UCSD-AML1 (cell line): ENCODE results near the gene SIT1.
A peak's percentile ranks its signal among the peaks of the same experiment; 100 is the strongest.
"Not testable (repeated sequence)": the region's sequence is repeated elsewhere in the genome, so short reads cannot be mapped to it uniquely, and the experiment has no call there.

Source experiments
- DNase-seq: peaks from one replicate; lab custom pipeline; 2025; ENCODE audit not compliant: unreplicated experiment; lab: John Stamatoyannopoulos, UW

Gene SIT1

DNA sequence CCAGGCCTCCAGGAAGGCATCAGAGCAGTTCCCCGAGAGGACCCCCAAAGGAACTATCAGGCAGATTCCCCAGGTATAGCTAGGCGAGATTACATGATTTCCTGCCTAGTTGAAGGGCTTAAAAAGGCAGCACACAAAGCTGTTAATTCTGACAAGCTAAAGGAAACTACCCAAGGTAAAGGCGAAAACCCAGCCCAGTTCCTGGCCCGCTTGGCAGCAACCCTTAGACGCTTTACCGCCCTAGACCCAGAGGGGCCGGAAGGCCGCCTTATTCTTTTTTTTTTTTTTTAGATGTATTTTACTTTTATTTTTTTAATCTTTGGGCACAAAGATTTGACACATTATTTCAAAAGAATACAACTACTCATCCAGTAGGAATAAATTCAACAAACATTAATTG is 12.0 kb downstream of the SIT1 start:
- not testable (repeated sequence) for DNase-seq

DNA sequence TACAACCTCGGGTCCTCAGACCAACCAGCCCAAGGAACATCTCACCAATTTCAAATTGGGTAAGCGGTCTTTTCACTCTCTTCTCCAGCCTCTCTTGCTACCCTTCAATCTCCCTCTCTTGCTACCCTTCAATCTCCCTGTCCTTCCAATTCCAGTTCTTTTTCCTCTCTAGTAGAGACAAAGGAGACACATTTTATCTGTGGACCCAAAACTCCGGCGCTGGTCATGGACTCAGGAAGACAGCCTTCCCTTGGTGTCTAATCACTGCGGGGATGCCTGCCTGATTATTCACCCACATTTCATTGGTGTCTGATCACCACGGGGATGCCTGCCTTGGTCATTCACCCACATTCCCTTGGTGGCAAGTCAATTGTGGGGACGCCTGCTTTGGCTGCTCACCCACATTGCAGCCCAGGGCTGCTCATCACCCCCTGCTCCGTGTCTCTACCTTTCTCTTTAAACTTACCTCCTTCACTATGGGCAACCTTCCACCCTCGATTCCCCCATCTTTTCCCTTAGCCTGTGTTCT is 13.2 kb downstream of the SIT1 start:
- DNase-seq, result not testable (repeated sequence)

DNA sequence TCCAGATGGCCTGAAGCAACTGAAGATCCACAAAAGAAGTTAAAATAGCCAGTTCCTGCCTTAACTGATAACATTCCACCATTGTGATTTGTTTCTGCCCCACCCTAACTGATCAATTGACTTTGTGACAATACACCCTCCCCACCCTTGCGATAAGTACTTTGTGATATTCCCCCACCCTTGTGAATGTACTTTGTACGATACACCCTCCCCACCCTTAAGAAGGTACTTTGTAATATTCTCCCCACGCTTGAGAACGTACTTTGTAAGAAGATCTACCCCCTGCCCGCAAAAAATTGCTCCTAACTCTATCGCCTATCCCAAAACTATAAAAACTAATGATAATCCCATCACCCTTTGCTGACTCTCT is 13.9 kb downstream of the SIT1 start:
- DNase-seq, result not testable (repeated sequence)

DNA sequence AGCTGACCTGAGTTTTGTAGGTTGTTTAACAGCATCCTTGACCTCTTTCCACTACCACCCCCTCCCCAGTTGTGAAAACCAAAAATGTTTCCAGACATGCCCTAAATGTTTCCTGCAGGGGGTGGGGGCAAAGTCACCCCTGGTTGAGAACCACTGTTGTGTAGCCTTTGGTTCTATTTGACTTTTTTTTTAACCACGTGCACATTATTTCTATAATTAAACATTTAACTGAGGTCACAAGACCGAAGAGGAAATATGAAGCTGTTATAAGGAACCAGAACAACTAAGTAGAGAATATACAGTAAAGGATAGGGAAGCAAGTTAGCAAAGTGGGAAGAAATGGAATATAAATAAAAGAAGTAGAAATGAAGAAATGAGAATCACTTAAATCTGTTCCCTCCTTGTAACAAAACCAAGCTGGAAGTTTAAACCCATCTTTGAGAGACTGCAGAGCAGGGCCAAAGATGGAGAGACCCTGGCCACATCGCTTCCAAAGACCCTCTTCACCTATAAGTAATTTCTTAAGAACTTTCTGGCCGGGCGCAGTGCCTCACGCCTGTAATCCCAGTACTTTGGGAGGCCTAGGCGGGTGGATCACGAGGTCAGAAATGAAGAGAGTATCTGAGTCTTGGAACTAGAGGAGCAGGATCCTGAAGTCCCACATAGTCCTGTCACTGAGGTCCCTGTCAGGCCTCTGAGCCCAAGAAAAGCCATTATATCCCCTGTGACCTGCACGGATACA is 14.4 kb downstream of the SIT1 start:
- no peak for DNase-seq

DNA sequence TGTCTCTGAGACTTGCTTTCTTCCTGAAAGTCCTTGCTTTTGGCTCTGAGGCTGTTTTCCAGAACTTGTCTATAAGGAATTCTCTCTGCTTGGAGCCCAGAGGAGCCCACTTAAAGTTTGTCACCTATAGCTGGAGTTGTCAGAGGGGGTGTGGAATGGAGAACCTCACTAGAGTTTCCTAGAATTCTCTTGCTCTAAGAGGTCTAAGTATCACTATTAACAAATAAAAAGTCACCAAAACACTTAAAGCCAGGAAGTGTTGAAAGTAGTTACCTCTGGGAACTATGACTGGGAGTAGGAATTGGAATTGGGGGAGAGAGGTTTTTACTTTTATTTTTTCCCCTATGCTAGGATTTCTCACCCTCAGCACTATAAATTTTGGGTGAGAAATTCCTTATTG is 15.0 kb downstream of the SIT1 start:
- DNase-seq, result no peak

DNA sequence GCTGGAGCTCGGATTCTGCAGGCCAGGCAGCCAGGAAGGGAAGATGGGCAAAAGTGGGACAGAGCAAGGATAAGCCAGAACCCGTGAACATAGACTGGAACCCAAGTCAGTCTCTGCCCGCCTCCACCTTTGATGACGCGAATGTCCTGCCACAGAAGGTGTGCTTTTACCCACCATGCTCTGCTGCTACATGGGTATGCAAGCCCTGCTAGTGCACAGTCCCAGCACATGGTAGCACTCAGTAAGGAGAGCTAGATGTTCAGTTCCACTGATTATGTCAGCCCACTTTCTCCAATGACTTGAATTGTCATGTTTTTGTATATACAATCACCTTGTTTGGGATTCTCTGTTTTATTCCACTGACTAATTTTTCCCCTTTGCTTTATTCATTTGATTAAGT is 21.1 kb downstream of the SIT1 start:
- DNase-seq, result no peak

DNA sequence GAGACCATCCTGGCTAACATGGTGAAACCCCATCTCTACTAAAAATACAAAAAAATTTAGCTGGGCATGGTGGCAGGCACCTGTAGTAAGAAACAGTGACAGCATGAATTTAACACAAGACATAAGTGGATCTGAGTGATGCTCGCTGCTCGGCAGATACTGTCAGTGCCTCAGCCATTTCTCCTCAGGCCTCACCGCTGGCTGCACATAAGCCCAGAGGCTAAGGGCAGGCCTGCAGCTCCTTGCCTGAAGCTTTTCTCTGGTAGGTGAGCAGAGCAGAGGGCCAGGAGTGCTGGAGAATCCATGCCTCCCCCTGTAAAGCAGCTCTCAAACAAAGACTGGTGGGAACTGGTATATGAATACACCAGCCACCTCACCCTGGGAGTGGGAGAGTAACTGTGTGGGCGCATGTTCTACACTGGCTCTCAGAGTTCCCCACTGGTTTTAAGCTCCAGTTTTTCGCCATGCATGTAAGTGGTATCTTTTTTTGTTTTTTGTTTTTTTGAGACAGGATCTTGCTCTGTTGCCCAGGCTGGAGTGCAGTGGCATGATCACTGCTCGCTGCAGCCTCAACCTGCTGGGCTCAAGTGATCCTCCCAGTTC is 22.2 kb downstream of the SIT1 start:
- no peak for DNase-seq

DNA sequence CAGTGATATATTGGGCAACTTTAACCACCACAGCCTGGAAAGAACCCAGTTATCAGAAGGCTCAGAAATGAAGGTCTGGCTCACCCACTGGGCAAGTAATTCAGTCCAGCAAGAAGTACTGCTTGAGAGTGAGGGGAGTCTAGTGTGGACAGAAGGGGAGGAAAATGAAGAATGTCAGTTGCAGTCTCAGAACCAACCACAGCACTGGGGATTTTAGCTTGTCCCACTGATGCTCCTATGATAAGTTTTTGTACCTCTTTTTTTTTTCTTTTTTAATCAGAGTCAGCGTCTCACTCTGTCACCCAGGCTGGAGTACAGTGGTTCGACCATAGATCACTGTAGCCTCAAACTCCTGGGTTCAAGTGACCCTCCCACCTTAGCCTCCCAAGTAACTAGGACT is 23.2 kb downstream of the SIT1 start:
- DNase-seq, result no peak

DNA sequence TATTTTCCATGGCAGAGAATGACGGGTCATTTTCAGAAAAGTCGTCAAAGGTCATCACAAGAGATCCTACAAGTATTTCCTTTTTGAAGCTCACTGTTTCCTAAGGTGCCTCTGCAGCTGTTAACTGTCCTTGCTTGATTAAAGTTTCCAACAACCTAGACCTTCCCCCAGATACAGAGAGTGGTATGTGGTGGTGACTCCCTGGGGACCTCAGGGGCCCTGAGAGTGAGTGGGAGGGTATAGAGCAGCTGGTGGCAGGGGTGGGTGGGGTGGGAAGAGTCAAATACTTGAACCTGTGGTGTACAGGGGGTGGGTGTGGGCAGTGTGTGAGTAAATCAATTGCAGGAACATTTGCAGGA is 31.0 kb downstream of the SIT1 start:
- no peak for DNase-seq

DNA sequence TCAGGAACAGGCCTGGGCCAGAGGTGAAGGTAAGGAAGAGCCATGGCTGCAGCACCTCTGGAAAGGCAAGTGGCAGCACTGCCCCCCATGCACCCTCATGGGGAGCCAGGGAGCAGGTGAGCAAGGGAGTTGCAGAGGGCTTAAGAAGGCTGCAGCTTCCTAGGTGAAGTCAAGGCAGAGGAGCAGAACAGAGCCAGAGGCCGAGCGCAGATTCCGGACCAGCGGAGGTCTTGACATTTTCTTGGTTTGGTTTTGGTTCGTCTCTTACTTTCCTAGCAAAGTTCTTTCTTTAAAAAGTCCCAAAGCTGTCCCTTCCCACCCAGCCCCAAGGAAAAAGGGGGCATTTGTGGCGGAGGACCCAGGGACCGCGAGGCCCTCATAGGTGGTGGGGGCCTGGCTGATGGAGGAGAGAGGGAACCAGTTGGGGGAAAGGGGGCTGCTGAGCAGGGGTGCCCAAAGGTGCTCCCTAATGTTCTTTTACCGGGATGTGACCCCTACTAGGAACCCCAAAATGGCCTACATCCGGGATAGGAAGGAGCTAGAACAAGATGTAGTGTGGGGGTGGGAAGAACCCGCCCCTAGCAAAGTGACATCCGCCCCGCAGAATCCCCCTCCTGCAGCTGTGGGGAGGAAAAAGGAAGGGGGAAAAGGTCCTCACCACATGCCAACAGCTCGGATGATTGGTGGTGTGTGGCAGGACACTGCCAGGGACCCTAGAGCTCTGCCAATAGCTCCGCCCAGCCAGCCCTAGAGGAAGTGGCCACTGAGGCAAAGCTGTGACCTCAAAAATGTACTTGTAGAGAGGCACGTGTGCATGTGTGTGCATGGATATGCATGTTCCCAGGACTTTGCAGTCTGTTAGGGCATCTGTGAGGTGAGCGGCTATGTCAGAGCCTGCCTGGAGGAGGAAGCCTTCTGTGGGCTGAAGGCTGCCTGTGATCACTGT is 31.6 kb downstream of the SIT1 start:
- DNase-seq, result peak; percentile 89

DNA sequence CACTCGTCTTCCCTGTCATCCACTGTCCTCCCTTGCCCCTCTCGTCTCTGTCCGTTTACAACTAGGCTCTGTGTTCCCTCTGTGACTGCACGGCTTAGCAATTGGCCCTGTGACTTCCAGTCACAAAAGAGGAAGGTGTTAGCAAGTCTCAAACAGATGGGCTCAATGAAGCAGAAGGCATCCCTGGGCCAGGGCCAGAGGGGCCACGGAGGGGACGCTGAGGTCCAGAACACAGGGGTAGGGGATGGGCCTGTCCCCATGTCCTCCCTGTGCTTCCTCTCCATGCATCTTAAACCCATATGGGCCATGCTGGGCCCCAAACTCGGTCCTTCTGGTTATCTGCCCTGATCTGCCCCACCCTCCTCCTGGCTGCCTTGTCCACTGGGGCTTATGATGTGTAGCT is 32.4 kb downstream of the SIT1 start, which contains the start of gene CD72:
Gene CD72 (minus strand): TSS at position 89 of the 403 bp plus-strand sequence. CDS start 110 bp downstream, outside the sequence.
- DNase-seq, result peak; percentile 33

DNA sequence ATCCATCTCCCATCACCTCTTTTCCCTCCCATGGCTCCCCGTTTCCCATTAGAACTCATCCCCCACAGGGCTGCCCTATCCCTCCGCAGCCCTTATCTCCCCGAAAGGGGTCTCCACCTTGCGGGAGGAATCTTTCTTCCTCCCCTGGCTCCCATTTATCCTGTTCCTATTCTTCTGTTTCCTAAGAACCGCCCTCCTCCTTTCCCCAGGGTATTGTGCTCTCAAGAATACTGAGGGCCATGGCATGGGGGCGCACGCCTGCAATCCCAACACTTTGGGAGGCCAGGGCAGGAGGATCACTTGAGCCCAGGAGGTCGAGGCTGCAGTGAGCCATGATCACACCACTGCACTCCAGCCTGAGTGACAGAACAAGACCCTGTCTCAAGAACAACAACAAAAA is 33.2 kb downstream of the SIT1 start:
- no peak for DNase-seq

DNA sequence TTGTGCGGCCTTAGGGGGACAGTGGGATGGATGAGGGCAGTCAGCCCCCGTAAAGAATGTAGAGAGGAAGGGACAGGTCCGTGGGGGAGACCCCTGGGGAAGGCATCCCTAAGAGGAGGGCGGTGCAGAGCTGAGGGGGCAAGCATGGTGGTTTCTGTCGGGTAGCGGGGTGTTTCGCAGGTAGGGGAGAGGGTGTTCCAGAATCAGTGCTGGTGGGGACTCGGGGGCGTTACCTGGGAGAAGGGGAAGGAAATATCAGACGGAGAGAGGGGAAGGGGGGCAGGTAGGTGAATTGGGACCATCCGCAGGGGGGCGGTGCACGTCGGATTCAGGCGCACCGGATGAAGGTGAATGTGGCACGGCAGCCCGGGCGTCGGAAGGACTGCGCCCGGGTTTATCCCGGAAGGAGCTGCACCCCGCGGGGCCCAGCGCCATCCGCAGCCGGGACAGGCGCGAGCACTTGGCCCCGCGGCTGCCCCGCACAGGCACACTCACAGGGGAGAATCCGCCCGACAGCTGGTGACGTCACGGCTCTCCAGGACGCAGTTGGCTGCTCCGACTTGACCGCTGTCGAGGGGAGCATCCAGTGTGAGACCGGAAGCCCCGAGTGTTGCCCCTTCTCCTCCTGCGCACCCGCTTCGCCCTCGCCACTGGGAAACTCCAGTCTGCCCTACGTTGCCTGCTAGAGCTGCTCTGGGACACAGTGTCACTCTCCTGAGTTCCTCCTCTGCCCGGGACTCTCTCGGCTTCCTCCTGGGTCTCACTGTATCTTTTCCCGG is 33.9 kb downstream of the SIT1 start:
- no peak for DNase-seq

DNA sequence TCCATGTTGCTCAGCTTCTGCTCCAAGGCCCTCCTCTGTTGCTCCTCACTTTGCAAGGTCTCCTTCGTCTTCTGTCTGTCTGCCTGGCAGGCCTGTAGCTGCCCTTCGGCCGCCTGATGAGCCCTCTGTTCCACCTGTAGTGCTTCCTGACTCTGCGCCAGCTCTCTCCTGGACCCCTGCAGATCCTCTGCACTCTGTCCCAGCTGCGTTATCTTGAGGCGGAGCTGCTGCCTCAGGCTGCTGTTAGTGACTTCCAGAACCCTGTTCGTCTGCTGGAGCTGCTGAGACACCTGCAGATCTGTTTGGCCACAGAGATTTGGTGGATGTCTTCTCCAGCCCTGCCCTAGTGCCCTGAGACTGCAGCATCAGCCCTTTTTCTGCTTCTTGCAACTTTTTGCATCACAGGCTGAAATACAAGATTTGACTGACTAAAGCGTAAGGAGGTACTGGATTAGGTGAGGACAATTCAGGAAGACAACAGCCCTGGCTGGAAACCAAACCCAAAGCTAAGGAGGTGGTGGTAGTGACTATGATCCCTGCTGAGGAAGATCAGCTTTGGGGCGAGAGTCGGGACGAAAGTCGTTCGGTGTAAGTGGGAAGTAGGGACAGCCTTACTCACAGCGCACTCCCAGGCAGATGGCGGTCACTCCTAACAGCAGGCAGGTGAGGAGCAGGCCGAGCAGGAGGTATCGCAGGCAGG is 34.6 kb downstream of the SIT1 start:
- no peak for DNase-seq

DNA sequence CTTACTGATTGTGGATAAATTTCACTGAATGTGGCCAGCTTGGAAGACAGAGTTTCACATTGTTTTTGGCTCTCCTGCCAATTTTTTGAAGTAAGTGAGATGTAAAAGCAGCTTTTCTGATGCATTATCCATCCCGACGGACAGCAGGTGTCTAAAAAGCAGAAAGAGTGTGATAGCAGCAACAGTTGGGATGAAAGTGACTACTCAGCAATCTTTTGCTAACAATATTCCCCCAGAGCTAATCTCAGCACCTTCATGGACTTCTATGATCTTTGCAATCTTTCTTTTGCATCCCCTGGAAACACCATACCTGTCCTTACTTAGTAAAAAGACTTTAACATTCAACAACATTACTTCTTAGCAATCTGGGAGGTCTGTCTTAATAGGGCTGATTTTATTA is 37.9 kb downstream of the SIT1 start:
- DNase-seq, result no peak

DNA sequence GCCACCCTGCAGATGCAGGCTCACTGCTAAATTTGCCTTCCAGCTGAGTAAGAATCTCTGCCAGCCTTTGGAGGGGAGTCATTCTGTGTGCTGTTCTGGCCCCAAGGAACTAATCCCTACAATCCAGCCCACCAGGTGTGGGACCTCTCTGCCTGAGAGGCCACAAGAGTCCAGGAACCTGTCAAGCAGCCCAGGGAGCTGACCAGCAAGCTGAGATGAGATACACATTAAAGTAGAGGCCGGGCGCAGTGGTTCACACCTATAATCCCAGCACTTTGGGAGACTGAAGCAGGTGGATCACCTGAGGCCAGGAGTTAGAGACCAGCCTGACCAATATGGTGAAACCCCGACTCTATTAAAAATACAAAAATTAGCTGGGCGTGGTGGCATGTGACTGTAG is 38.7 kb downstream of the SIT1 start:
- DNase-seq, result not testable (repeated sequence)

DNA sequence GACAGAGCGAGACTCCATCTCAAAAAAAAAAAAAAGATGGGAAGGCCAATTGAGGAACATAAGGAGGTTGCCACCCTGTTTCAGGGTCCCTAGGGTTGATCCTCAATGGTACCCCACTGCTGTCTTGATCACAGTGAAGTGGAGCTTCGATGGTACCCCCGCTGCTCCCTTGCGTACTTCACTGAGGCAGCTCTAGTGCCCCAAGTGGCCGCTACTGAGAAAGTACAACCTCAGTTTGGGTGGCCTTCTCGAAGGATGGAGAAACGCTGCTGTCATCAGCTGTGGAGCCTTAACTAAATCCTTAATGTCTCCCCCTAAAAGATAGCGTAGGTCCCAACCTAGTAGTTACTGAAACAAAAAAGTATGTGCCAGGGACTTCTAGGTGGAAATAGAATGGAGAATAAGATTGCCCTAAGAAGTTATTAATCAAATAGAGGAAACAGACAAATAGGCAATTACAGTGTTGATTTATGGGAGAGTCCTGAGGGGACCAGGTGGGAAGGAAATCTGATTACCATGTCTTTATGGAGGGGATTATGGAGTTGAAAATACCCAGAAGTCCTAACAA is 39.4 kb downstream of the SIT1 start:
- DNase-seq, result peak; percentile 23

DNA sequence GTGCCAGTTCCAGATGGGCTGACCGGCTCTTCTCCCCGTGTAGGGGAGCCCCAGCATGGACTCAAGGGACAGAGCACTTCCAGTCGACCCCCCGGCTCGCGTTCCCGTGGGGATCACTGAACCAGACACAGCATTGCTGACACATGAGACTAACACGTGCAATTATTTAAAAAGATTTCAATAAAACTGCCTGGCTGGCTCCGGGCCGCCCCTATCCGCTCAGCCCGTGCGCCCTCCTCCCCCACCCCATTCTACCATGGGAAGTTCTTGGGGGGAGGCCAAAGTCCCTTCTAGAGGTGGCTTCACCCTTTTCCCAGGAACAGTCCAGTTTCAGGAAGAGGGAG is 40.9 kb downstream of the SIT1 start:
- DNase-seq, result no peak

DNA sequence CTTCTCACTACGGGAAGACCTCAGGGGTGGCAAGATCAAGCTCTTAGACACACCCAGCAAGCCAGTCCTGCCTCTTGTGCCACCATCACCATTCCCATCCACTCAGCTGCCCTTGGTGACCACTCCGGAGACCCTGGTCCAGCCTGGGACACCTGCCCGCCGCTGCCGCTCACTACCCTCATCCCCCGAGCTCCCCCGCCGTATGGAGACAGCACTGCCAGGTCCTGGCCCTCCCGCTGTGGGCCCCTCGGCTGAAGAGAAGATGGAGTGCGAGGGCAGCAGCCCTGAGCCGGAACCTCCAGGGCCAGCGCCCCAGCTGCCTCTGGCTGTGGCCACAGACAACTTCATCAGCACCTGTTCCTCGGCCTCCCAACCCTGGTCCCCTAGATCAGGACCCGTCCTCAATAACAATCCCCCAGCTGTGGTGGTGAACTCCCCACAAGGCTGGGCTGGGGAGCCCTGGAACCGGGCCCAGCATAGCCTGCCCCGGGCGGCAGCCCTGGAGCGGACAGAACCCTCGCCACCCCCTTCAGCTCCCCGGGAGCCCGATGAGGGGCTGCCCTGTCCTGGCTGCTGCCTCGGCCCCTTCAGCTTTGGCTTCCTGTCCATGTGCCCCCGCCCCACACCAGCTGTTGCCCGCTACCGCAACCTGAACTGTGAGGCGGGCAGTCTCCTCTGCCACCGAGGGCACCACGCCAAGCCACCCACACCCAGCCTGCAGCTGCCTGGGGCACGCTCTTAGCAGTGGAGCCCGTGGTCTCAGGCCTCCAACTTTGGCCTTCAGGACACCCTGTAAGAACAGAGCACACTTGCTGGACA is 41.5 kb downstream of the SIT1 start:
- no peak for DNase-seq
